ENCODE measurements around the gene MALRD1.

DNA sequence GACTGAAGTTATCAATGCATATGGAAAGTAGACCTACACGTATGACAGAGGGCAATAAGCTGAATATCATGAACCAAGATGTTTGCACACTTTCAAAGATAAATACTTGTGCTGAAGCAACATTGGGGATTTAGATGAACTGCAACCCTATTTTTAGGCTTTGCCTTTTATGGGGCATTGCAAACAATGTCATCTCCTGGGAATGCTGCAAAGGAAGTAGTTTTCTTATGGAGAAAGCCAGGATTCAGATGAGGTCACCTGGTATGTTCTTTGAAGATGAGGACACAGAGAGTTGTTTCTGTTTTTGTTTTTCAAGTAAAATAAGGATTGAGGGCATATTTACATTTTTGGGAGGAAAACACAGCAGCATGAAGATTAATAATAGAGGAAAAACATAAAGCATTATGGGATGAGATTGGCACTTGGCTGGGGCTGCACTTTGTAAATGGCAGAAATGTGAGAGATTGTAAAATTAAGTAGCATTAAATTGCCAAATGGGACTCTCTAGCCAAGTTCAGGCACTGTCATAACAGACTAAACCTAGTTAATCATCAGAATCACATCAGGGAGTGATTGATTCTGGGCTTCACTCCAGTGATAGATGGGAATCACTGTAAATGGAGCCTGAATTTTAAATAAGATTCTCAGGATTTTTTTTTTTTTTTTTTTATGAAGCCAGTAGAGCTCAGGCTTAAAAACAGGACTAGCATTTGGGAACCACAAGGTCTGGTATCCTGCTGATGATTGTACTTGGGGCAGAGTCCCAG, 63.1 kb downstream of the MALRD1 start:
- TF ChIP-seq, protein P1, sequence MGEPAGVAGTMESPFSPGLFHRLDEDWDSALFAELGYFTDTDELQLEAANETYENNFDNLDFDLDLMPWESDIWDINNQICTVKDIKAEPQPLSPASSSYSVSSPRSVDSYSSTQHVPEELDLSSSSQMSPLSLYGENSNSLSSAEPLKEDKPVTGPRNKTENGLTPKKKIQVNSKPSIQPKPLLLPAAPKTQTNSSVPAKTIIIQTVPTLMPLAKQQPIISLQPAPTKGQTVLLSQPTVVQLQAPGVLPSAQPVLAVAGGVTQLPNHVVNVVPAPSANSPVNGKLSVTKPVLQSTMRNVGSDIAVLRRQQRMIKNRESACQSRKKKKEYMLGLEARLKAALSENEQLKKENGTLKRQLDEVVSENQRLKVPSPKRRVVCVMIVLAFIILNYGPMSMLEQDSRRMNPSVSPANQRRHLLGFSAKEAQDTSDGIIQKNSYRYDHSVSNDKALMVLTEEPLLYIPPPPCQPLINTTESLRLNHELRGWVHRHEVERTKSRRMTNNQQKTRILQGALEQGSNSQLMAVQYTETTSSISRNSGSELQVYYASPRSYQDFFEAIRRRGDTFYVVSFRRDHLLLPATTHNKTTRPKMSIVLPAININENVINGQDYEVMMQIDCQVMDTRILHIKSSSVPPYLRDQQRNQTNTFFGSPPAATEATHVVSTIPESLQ (CRISPR knock-in tag; IDR thresholded peaks at IDR 0.05): no peak
- TF ChIP-seq NR2C2 (CRISPR knock-in tag; IDR thresholded peaks at IDR 0.05) (no peak), ZNF396 (CRISPR knock-in tag; IDR thresholded peaks at IDR 0.05; ENCODE audit: borderline replicate concordance) (no peak), FOXK1 (CRISPR knock-in tag; IDR thresholded peaks at IDR 0.05) (no peak)
- TF ChIP-seq, protein P2, sequence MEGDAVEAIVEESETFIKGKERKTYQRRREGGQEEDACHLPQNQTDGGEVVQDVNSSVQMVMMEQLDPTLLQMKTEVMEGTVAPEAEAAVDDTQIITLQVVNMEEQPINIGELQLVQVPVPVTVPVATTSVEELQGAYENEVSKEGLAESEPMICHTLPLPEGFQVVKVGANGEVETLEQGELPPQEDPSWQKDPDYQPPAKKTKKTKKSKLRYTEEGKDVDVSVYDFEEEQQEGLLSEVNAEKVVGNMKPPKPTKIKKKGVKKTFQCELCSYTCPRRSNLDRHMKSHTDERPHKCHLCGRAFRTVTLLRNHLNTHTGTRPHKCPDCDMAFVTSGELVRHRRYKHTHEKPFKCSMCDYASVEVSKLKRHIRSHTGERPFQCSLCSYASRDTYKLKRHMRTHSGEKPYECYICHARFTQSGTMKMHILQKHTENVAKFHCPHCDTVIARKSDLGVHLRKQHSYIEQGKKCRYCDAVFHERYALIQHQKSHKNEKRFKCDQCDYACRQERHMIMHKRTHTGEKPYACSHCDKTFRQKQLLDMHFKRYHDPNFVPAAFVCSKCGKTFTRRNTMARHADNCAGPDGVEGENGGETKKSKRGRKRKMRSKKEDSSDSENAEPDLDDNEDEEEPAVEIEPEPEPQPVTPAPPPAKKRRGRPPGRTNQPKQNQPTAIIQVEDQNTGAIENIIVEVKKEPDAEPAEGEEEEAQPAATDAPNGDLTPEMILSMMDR (IDR thresholded peaks at IDR 0.05): no peak
